Left lung (tissue), 10 donors: ENCODE data around the gene MRPL44. TPM values are rescaled to one million over a fixed set of nuclear protein-coding genes. Genes with fewer than 3 reads are reported as not detected.

Experiments
- ATAC-seq: fragments of 200-7000 bp; cut with Tn5 transposase; one replicate; pipeline ENCODE4 v1.9.1; 2020; ENCODE audit warnings: moderate library complexity
- DNase-seq, 4 donors: peaks; one replicate each; pipeline ENCODE4 v3.0.0-alpha.2; 2013 to 2020
- H3K27ac ChIP-seq, 2 donors: fragments of 200-600 bp; sonication (generic) in 1 of 2; one replicate each; pipeline versions ENCODE4 v1.5.0 to v1.8.0; 2020 to 2021
- H3K27me3 ChIP-seq, 2 donors: fragments of 200-600 bp; sonication (generic) in 1 of 2; one replicate each; pipeline versions ENCODE4 v1.5.0 to v1.8.0; 2020 to 2021
- H3K36me3 ChIP-seq, 2 donors: fragments of 200-600 bp; sonication (generic) in 1 of 2; one replicate each; pipeline versions ENCODE4 v1.5.0 to v1.8.0; 2020 to 2021
- H3K4me1 ChIP-seq, 2 donors: fragments of 200-600 bp; one replicate each; pipeline ENCODE4 v1.8.0; 2021
- H3K4me3 ChIP-seq, 2 donors: fragments of 200-600 bp; sonication (generic) in 1 of 2; one replicate each; pipeline versions ENCODE4 v1.5.0 to v1.8.0; 2020 to 2021; ENCODE audit warnings: mild to moderate bottlenecking in 1 of 2
- H3K9me3 ChIP-seq, 2 donors: fragments of 200-600 bp; sonication (generic) in 1 of 2; one replicate each; pipeline versions ENCODE4 v1.5.0 to v1.8.0; 2020 to 2021
- intact Hi-C, 2 donors: fragments of 100-400 bp; cut with DNase I; formaldehyde crosslinking; loops; one replicate each; pipeline versions ENCODE4 v1.11.2 to v1.14.2; 2022
- polyA plus RNA-seq, 6 donors: library from polyadenylated mRNA; unstranded; fragments of 120-200 nt; gene quantifications; one replicate each; pipeline ENCODE4 v1.2.1, GENCODE V29; 2013; ENCODE audit not compliant: insufficient read length in 6 of 6
- total RNA-seq, 2 donors: library from RNA; stranded (reverse); fragmentation: NEBNext Ultra II Directional; extraction: Animal tissue kit (Norgen Biotek cat#: 25700); gene quantifications; one replicate each; pipeline ENCODE4 v1.2.1, GENCODE V29; 2021
- TF ChIP-seq, protein P1 (sequence below), 2 donors: fragments of 200-600 bp; sonication (generic) in 1 of 2; IDR thresholded peaks; one replicate each; pipeline versions ENCODE4 v1.5.0 to v1.8.0; 2021; ENCODE audit warnings: antibody characterized with exemption in 2 of 2
- donor health status: DM: no; HTN: yes; CAD: no.
- donor health status: DM: no; HTN: no; CAD: no.

MRPL44 gene
- total and polyA plus RNA-seq, 8 donors: 23.1 to 26.8 (median 25.6) TPM

DNA sequence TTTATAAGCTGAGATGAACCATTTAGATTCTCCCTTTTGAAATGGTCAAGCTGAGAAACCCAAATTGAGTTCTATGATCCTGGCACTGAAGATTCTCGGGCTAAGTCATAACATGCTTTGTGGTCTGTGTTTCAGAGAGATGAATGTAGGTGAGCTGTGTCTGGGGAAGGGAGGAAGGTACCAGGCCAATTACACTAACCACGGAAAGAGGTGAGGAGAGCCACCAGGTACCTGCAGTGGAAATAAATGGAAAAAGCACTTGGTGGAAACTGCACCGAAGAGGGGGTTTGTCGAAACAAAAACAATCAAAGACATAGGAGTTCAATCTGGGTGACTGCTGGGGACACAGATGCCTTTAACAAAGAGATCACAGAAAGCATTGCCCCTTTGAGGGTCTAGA lies 963 bp upstream of the MRPL44 start:
- TF ChIP-seq, protein P1, sequence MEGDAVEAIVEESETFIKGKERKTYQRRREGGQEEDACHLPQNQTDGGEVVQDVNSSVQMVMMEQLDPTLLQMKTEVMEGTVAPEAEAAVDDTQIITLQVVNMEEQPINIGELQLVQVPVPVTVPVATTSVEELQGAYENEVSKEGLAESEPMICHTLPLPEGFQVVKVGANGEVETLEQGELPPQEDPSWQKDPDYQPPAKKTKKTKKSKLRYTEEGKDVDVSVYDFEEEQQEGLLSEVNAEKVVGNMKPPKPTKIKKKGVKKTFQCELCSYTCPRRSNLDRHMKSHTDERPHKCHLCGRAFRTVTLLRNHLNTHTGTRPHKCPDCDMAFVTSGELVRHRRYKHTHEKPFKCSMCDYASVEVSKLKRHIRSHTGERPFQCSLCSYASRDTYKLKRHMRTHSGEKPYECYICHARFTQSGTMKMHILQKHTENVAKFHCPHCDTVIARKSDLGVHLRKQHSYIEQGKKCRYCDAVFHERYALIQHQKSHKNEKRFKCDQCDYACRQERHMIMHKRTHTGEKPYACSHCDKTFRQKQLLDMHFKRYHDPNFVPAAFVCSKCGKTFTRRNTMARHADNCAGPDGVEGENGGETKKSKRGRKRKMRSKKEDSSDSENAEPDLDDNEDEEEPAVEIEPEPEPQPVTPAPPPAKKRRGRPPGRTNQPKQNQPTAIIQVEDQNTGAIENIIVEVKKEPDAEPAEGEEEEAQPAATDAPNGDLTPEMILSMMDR (IDR thresholded peaks at IDR 0.05): no peak
- intact Hi-C loops: no loop called here
- Histone ChIP-seq H3K27me3 (no peaks in the 10 kb centered on the region), H3K4me3 (peak overlapping the region in 1 of 2 donors; percentile 93), H3K9me3 (no peaks in the 10 kb centered on the region), H3K27ac (peak overlapping the region; percentile 88 to 96), H3K36me3 (peaks cover 0 to 14% of the 10 kb centered on the region in 2 donors), H3K4me1 (peaks cover 13 to 47% of the 10 kb centered on the region in 2 donors)
- DNase-seq (no peak), ATAC-seq (no peak)

DNA sequence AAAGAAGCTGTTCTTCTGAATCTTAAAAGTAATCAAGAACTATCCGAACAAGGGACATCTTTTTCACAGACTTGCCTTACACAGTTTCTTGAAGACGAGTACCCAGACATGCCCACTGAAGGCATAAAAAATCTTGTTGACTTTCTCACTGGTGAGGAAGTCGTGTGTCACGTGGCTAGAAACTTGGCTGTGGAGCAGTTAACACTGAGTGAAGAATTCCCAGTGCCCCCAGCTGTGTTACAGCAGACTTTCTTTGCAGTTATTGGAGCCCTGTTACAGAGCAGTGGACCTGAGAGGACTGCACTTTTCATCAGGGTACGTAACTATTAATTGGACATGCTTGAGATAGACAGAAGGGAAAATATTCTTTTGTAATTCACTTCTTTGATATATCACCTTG lies 2.4 kb downstream of the MRPL44 start:
- H3K9me3 ChIP-seq: no peaks in the 10 kb centered on the region
- no peaks in the 10 kb centered on the region for H3K27me3 ChIP-seq
- peaks cover 0 to 43% of the 10 kb centered on the region in 2 donors for H3K36me3 ChIP-seq
- H3K4me3 ChIP-seq: peak overlapping the region in 1 of 2 donors; percentile 1
- no peak overlapping the region for H3K27ac ChIP-seq
- peak in 1 of 4 donors; percentile 40 for DNase-seq
- no peak for ATAC-seq
- H3K4me1 ChIP-seq: peaks cover 17 to 65% of the 10 kb centered on the region in 2 donors
- intact Hi-C loops: no loop called here
- TF ChIP-seq, protein P1 (IDR thresholded peaks at IDR 0.05): no peak

DNA sequence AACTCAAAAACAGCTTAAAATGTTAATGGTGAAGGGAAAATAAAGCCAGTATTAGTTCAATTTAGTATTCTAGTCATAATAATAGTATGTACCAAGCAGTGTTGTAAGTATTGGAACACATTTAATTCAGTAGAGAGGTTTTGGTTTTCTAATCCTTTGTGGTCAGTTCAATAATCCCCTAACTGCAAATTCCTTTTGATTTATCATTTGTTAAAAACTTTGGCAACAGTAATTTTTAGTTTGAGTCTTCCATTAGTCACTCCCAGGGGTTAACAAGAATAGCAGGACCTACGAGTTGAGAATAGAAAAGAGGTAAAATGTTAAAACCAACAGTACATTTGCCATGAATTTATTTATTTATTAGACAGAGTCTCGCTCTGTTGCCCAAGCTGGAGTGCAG lies 10.7 kb downstream of the MRPL44 start:
- Histone ChIP-seq H3K4me1 (peaks cover 0 to 8% of the 10 kb centered on the region in 2 donors), H3K36me3 (peaks cover 0 to 54% of the 10 kb centered on the region in 2 donors), H3K9me3 (no peaks in the 10 kb centered on the region), H3K27ac (no peak overlapping the region), H3K4me3 (no peak overlapping the region), H3K27me3 (no peaks in the 10 kb centered on the region)
- ATAC-seq: no peak
- no peak for DNase-seq
- TF ChIP-seq, protein P1 (IDR thresholded peaks at IDR 0.05): no peak
- intact Hi-C loops: no loop called here

DNA sequence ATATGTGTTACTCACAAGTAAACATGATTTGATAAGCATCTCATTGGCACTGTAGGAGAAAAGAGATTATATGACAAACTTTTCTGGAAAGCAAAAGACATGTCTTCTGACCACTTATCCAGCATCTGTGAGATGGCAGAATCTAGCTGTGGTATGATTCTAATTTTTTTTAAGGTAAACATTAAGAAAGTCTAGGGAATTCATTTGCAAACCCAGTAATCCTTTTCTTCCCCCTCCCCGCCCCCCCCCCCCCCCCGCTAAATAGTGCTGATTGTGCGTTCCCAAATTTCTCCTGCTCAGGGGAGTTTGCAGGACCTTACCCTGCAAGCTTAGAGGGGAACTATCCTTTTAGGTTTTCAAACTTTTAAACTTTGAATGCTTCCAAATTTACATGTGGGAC lies 12.1 kb downstream of the MRPL44 start:
- peaks cover 0 to 46% of the 10 kb centered on the region in 2 donors for H3K36me3 ChIP-seq
- TF ChIP-seq, protein P1 (IDR thresholded peaks at IDR 0.05): no peak
- H3K27ac ChIP-seq: no peak overlapping the region
- no peak overlapping the region for H3K4me3 ChIP-seq
- DNase-seq: no peak
- H3K9me3 ChIP-seq: no peaks in the 10 kb centered on the region
- intact Hi-C loops: no loop called here
- no peak for ATAC-seq
- H3K27me3 ChIP-seq: no peaks in the 10 kb centered on the region
- H3K4me1 ChIP-seq: no peaks in the 10 kb centered on the region

DNA sequence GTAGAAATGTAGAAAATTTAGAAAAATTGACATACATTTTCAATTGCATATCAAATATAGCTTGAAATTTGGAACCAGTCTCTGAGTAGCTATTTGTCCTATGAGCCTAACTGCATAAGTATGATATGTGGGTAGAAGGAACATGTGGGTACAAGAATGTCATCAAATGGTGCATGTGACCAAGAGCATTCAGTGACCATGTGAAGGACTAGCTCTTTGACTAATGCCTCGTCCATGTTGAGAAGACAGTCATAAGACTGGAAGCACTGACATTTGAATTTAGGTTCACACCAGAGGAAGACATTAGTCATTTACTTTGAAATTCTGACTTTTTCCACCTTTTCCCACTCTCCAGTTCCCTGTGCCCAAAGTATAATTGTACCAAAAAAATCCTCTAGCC lies 12.6 kb downstream of the MRPL44 start:
- H3K9me3 ChIP-seq: no peaks in the 10 kb centered on the region
- DNase-seq: no peak
- no peaks in the 10 kb centered on the region for H3K27me3 ChIP-seq
- peaks cover 0 to 41% of the 10 kb centered on the region in 2 donors for H3K36me3 ChIP-seq
- H3K4me3 ChIP-seq: no peak overlapping the region
- H3K27ac ChIP-seq: no peak overlapping the region
- intact Hi-C loops: no loop called here
- no peak for ATAC-seq
- TF ChIP-seq, protein P1 (IDR thresholded peaks at IDR 0.05): no peak
- H3K4me1 ChIP-seq: no peaks in the 10 kb centered on the region
